ENCODE data around the gene DBF4. TPM values are rescaled to one million over a fixed set of nuclear protein-coding genes. Genes with fewer than 3 reads are reported as not detected.

DBF4 gene
- polyA plus RNA-seq, 1 experiment: 3.8 TPM

DNA sequence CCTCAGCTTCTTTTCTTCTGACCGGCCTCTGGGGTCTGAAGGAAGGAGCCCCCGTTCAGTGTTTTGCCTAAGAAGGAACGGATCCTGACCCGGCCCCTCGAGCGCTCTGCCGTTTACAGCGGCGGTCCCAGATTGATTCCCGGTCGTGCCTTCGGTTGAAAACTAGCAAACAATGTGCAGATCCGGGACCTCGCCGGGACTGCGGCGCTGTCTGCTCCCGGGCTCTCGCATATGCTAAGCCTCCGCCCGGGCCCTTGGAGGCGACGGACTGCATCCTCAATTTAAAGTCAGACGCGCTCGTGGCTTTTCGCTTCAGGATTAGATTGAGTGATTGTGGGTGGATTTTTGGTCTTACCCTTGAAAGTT is 559 bp downstream of the DBF4 start:
- H3K36me3 ChIP-seq (ENCODE audit: control insufficient read depth, insufficient read depth, low read length): no peaks in the 10 kb centered on the region
- CTCF ChIA-PET: no interaction called here
- no peaks in the 10 kb centered on the region for H3K27me3 ChIP-seq (ENCODE audit: control insufficient read depth, insufficient read depth, low read length)
- POLR2A ChIA-PET: no interaction called here
- no peak for DNase-seq (ENCODE audit: low read depth)
- TF ChIP-seq, protein P1, sequence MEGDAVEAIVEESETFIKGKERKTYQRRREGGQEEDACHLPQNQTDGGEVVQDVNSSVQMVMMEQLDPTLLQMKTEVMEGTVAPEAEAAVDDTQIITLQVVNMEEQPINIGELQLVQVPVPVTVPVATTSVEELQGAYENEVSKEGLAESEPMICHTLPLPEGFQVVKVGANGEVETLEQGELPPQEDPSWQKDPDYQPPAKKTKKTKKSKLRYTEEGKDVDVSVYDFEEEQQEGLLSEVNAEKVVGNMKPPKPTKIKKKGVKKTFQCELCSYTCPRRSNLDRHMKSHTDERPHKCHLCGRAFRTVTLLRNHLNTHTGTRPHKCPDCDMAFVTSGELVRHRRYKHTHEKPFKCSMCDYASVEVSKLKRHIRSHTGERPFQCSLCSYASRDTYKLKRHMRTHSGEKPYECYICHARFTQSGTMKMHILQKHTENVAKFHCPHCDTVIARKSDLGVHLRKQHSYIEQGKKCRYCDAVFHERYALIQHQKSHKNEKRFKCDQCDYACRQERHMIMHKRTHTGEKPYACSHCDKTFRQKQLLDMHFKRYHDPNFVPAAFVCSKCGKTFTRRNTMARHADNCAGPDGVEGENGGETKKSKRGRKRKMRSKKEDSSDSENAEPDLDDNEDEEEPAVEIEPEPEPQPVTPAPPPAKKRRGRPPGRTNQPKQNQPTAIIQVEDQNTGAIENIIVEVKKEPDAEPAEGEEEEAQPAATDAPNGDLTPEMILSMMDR (IDR thresholded peaks at IDR 0.05; ENCODE audit: insufficient read depth, low read depth, low read length): no peak
- H3K4me3 ChIP-seq (ENCODE audit: low read depth, low read length): peak overlapping the region; percentile 82

DNA sequence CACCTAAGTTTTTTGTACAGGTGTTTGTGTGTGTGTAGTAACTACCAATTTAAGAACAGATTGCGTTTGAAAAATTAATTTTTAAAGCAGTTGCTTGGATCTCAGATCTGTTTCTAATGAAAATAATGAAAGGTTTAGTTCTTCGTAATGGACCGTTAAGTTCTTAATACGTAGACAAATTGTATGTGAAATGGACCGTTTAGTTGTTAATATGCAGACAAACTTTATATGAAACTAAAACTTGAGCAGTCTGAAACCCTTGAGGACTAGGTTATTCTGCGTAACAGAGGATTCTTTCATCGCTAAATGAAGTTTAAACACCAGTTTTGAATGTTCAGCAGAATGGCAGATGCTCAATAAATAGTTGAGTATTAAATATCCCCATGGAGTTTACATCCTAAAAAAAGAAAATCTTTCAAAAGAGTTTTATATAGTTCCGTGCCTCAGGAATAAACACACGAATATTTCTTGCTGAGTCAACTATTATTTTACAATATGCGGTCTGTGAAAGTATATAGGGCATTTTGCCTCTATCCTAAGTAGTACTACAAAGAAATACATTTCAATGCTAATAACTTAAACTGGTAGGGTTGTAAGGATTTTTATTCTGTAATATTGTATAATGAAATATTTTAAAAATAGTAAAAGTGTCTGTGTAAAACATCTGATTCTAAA is 1.2 kb downstream of the DBF4 start:
- Histone ChIP-seq H3K4me3 (ENCODE audit: low read depth, low read length) (peak overlapping the region; percentile 82), H3K27me3 (ENCODE audit: control insufficient read depth, insufficient read depth, low read length) (no peaks in the 10 kb centered on the region), H3K36me3 (ENCODE audit: control insufficient read depth, insufficient read depth, low read length) (no peaks in the 10 kb centered on the region)
- DNase-seq (ENCODE audit: low read depth): no peak
- POLR2A ChIA-PET: no interaction called here
- CTCF ChIA-PET: no interaction called here
- TF ChIP-seq, protein P1 (IDR thresholded peaks at IDR 0.05; ENCODE audit: insufficient read depth, low read depth, low read length): no peak

DNA sequence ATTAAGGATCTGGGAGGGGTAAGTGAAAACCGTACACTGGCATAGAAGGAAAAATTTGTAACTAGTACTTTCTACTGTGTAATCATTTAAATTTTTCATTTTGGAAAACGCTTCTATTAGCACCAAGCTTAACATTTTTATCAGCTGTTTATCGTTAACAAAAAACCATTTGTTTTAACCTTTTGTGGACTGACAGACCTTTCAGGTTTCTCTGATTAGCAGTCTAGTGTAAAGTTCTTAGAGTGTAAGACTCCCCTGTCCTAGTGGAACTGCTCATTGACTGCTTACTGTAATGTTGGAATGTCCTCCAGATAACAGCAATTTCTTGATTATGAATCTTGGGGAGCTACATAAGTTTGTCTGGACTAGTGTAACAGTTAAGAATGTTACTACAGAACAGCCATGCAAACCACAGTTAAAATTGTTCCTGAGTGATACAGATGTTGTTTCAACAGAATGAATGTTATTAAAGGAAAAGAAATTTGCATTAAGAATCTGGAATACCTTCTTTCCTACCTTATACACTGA is 2.0 kb downstream of the DBF4 start:
- Histone ChIP-seq H3K27me3 (ENCODE audit: control insufficient read depth, insufficient read depth, low read length) (no peaks in the 10 kb centered on the region), H3K4me3 (ENCODE audit: low read depth, low read length) (no peak overlapping the region), H3K36me3 (ENCODE audit: control insufficient read depth, insufficient read depth, low read length) (no peaks in the 10 kb centered on the region)
- TF ChIP-seq, protein P1 (IDR thresholded peaks at IDR 0.05; ENCODE audit: insufficient read depth, low read depth, low read length): no peak
- DNase-seq (ENCODE audit: low read depth): no peak
- CTCF ChIA-PET: no interaction called here
- POLR2A ChIA-PET: no interaction called here

DNA sequence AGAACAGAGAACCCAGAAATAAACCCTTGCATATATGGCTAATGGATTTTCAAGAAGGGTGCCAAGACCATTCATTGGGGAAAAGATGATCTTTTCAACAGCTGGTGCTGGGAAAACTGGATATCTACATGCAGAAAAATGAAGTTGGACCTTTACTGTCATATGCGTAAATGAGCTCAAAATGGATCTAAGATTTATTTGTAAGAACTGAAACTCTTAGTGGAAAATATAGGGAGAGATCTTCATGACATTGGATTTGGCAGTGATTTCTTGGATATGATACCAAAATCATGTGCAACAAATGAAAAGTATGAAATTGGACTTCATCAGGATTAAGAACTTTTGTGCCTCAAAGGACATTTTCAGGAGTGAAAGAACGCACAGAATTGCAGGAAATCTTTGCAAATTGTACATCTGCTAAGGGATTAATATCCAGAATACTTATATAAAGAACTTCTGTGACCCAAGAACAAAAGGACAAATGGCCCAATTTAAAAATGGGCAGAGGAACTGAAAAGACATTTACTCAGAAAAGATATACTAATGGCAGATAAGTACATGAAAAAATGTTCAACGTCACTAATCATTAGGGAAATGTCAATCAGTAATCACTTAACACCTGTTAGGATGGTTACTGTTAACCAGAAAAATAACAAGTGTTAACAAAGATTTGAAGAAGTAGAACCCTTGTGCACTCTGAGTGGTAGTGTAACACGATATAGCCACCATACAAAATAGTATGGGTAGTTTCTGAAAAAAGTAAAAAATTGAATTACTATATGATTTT is 6.1 kb downstream of the DBF4 start:
- TF ChIP-seq, protein P1 (IDR thresholded peaks at IDR 0.05; ENCODE audit: insufficient read depth, low read depth, low read length): no peak
- no peak for DNase-seq (ENCODE audit: low read depth)
- Histone ChIP-seq H3K27me3 (ENCODE audit: control insufficient read depth, insufficient read depth, low read length) (no peaks in the 10 kb centered on the region), H3K4me3 (ENCODE audit: low read depth, low read length) (no peak overlapping the region), H3K36me3 (ENCODE audit: control insufficient read depth, insufficient read depth, low read length) (no peaks in the 10 kb centered on the region)
- ChIA-PET CTCF (interaction anchor here (0.9 kb wide), 1 partner anchor 11 kb away, joined by 3 read pairs; no protein-coding TSS in a partner anchor), POLR2A (no interaction called here)

DNA sequence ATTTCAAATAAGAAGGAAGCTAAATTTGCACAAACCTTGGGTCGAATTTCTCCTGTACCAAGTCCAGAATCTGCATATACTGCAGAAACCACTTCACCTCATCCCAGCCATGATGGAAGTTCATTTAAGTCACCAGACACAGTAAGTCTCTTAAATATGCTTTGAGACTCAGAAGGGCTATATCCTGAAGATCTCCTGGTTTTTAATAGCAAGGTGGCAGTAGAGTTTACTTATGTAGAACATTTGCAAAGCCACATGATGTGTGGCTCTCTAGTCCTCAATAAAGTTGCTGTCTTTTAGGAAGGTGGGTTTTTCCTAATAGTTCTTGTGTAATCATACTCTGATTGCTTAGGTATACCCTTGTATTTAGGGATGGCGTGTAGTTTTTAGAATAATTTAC is 8.7 kb downstream of the DBF4 start:
- Histone ChIP-seq H3K36me3 (ENCODE audit: control insufficient read depth, insufficient read depth, low read length) (peaks cover 1% of the 10 kb centered on the region; the same call in 1 of the 2 replicates), H3K4me3 (ENCODE audit: low read depth, low read length) (no peak overlapping the region), H3K27me3 (ENCODE audit: control insufficient read depth, insufficient read depth, low read length) (no peaks in the 10 kb centered on the region)
- POLR2A ChIA-PET: no interaction called here
- TF ChIP-seq, protein P1 (IDR thresholded peaks at IDR 0.05; ENCODE audit: insufficient read depth, low read depth, low read length): no peak
- DNase-seq (ENCODE audit: low read depth): no peak
- CTCF ChIA-PET: no interaction called here
